DND-41 (cell line): Measurements from ENCODE around the gene CTIF.

Source experiments
- ATAC-seq: fragments of 200-7000 bp; cut with Tn5 transposase; 3 replicates; pipeline ENCODE4 v1.9.1; 2021; ENCODE audit warnings: low read depth; ENCODE audit not compliant: insufficient read depth
- DNase-seq: peaks from one replicate; pipeline ENCODE4 v3.0.0-alpha.2; 2020
- H2AFZ ChIP-seq: 2 replicates; pipeline ENCODE4 v1.6.0; 2012; ENCODE audit warnings: low read depth, low read length
- H3K27ac ChIP-seq: 2 replicates; pipeline ENCODE4 v1.5.1; 2012; ENCODE audit warnings: low read length, inconsistent platforms
- H3K27me3 ChIP-seq: fragments of 200-600 bp; sonication (generic); 2 replicates; pipeline ENCODE4 v1.6.0; 2012; ENCODE audit warnings: low read length, mild to moderate bottlenecking, inconsistent platforms; ENCODE audit not compliant: insufficient read depth, poor library complexity
- H3K36me3 ChIP-seq: 2 replicates; pipeline ENCODE4 v1.5.1; 2012; ENCODE audit warnings: low read length, inconsistent platforms; ENCODE audit not compliant: insufficient read depth
- H3K4me1 ChIP-seq: 2 replicates; pipeline ENCODE4 v1.5.1; 2012; ENCODE audit warnings: mild to moderate bottlenecking, low read length; ENCODE audit not compliant: insufficient read depth
- H3K4me2 ChIP-seq: 2 replicates; pipeline ENCODE4 v1.6.0; 2012; ENCODE audit warnings: mild to moderate bottlenecking, moderate library complexity, low read length, inconsistent platforms; ENCODE audit not compliant: insufficient read depth
- H3K4me3 ChIP-seq, 2 experiments: fragments of 200-600 bp in 1 of 2; shearing (Covaris generic) in 1 of 2; 2 replicates each; pipeline ENCODE4 v1.5.1; 2012 to 2016; ENCODE audit warnings: inconsistent platforms in 2 of 2, low read length in 2 of 2, mild to moderate bottlenecking in 2 of 2, low read depth in 1 of 2, moderate library complexity in 1 of 2
- H3K79me2 ChIP-seq: 2 replicates; pipeline ENCODE4 v1.6.0; 2012; ENCODE audit warnings: low read length, inconsistent platforms; ENCODE audit not compliant: insufficient read depth
- H3K9ac ChIP-seq: 2 replicates; pipeline ENCODE4 v1.6.0; 2012; ENCODE audit warnings: low read depth, mild to moderate bottlenecking, inconsistent platforms, low read length, moderate library complexity
- H3K9me3 ChIP-seq: 2 replicates; pipeline ENCODE4 v1.5.1; 2012; ENCODE audit warnings: low read length, moderate library complexity, mild to moderate bottlenecking, inconsistent platforms; ENCODE audit not compliant: insufficient read depth, severe bottlenecking
- H4K20me1 ChIP-seq: 2 replicates; pipeline ENCODE4 v1.6.0; 2012; ENCODE audit warnings: low read length; ENCODE audit not compliant: insufficient read depth
- CTCF ChIP-seq: IDR thresholded peaks from 2 replicates; pipeline ENCODE4 v1.5.1; 2012; ENCODE audit warnings: borderline replicate concordance, low read length, moderate library complexity, mild to moderate bottlenecking; ENCODE audit not compliant: poor library complexity, severe bottlenecking; ENCODE audit errors: extremely low read depth
- EZH2 ChIP-seq: IDR thresholded peaks from 3 replicates; pipeline ENCODE4 v1.6.1; 2012; ENCODE audit warnings: borderline replicate concordance, low read depth, mild to moderate bottlenecking, moderate library complexity, low read length, inconsistent platforms; ENCODE audit not compliant: severe bottlenecking

The CTIF gene

GRCh38 chr18:48687346-48688042 is 148.7 kb downstream of the CTIF start:
- Histone ChIP-seq H3K36me3 (no peaks in the 10 kb centered on the region), H3K4me1 (no peaks in the 10 kb centered on the region), H3K27ac (no peak overlapping the region), H2AFZ (no peak overlapping the region), H4K20me1 (no peaks in the 10 kb centered on the region), H3K4me3 (no peak overlapping the region), H3K9ac (no peak overlapping the region), H3K4me2 (no peak overlapping the region), H3K79me2 (no peaks in the 10 kb centered on the region), H3K27me3 (no peaks in the 10 kb centered on the region), H3K9me3 (no peaks in the 10 kb centered on the region)
- ATAC-seq (no peak), DNase-seq (no peak)
- TF ChIP-seq CTCF (no peak), EZH2 (no peak)

GRCh38 chr18:48688961-48689360 is 150.1 kb downstream of the CTIF start:
- Histone ChIP-seq H3K36me3 (no peaks in the 10 kb centered on the region), H3K79me2 (no peaks in the 10 kb centered on the region), H3K4me3 (no peak overlapping the region), H2AFZ (no peak overlapping the region), H4K20me1 (no peaks in the 10 kb centered on the region), H3K4me1 (no peaks in the 10 kb centered on the region), H3K9ac (no peak overlapping the region), H3K27me3 (no peaks in the 10 kb centered on the region), H3K4me2 (no peak overlapping the region), H3K9me3 (no peaks in the 10 kb centered on the region), H3K27ac (no peak overlapping the region)
- TF ChIP-seq CTCF (no peak), EZH2 (no peak)
- no peak for ATAC-seq
- DNase-seq: no peak

- H3K4me2 ChIP-seq: no peak overlapping the region
- DNase-seq: no peak
- no peak for ATAC-seq
- no peaks in the 10 kb centered on the region for H3K4me1 ChIP-seq
- H3K27ac ChIP-seq: no peak overlapping the region
- no peak overlapping the region for H3K9ac ChIP-seq
- H4K20me1 ChIP-seq: no peaks in the 10 kb centered on the region
- H3K36me3 ChIP-seq: no peaks in the 10 kb centered on the region
- no peak overlapping the region for H3K4me3 ChIP-seq
- no peaks in the 10 kb centered on the region for H3K27me3 ChIP-seq
- H2AFZ ChIP-seq: no peak overlapping the region
- no peaks in the 10 kb centered on the region for H3K9me3 ChIP-seq
- no peaks in the 10 kb centered on the region for H3K79me2 ChIP-seq
- TF ChIP-seq EZH2 (no peak), CTCF (no peak)
Measured at GRCh38 chr18:48689548-48689947, 150.7 kb downstream of the CTIF start.
